Stimulated activated naive CD8-positive, alpha-beta T cell treated with anti-CD3 and anti-CD28 coated beads, Interleukin-15, Interleukin-2, amounts not matched to agents 100 ng/mL and 50 ng/mL, for 24 hours (primary cell): ENCODE results near the gene FAM120B.
"Not testable (repeated sequence)": the region's sequence is repeated elsewhere in the genome, so short reads cannot be mapped to it uniquely, and the experiment has no call there.

ENCODE experiments used
- H3K27ac Mint-ChIP-seq: one replicate; pipeline ENCODE4 v1.8.0; 2021; ENCODE audit warnings: mild to moderate bottlenecking, mixed read lengths
- H3K27me3 Mint-ChIP-seq: one replicate; pipeline ENCODE4 v1.8.0; 2021; ENCODE audit warnings: mixed read lengths
- H3K36me3 Mint-ChIP-seq: one replicate; pipeline ENCODE4 v1.8.0; 2021; ENCODE audit warnings: low read depth, mixed read lengths
- H3K4me1 Mint-ChIP-seq: one replicate; pipeline ENCODE4 v1.8.0; 2021; ENCODE audit warnings: low read depth, mixed read lengths
- H3K4me3 Mint-ChIP-seq: one replicate; pipeline ENCODE4 v1.8.0; 2021; ENCODE audit warnings: mild to moderate bottlenecking, mixed read lengths
- H3K9me3 Mint-ChIP-seq: one replicate; pipeline ENCODE4 v1.8.0; 2021; ENCODE audit warnings: mixed read lengths

FAM120B gene

GRCh38 chr6:170344631-170345576, 38.3 kb downstream of the FAM120B start:
- H3K36me3 Mint-ChIP-seq = peaks cover 51% of the 10 kb centered on the region
- no peak overlapping the region for H3K4me3 Mint-ChIP-seq
- no peaks in the 10 kb centered on the region for H3K27me3 Mint-ChIP-seq
- no peaks in the 10 kb centered on the region for H3K9me3 Mint-ChIP-seq
- H3K4me1 Mint-ChIP-seq = peaks cover 28% of the 10 kb centered on the region
- peak overlapping the region; percentile 2 for H3K27ac Mint-ChIP-seq

GRCh38 chr6:170345662-170346061, 39.1 kb downstream of the FAM120B start:
- Mint-ChIP-seq H3K36me3 (peaks cover 53% of the 10 kb centered on the region), H3K4me3 (no peak overlapping the region), H3K9me3 (peaks cover under 1% of the 10 kb centered on the region), H3K27me3 (no peaks in the 10 kb centered on the region), H3K27ac (peak overlapping the region; percentile 2), H3K4me1 (peaks cover 28% of the 10 kb centered on the region)

GRCh38 chr6:170346649-170347048, 40.1 kb downstream of the FAM120B start:
- no peak overlapping the region for H3K27ac Mint-ChIP-seq
- H3K9me3 Mint-ChIP-seq = peaks cover 8% of the 10 kb centered on the region
- peaks cover 28% of the 10 kb centered on the region for H3K4me1 Mint-ChIP-seq
- H3K36me3 Mint-ChIP-seq = peaks cover 62% of the 10 kb centered on the region
- H3K4me3 Mint-ChIP-seq = no peak overlapping the region
- no peaks in the 10 kb centered on the region for H3K27me3 Mint-ChIP-seq

- no peaks in the 10 kb centered on the region for H3K27me3 Mint-ChIP-seq
- H3K4me3 Mint-ChIP-seq = no peak overlapping the region
- H3K4me1 Mint-ChIP-seq = peaks cover 28% of the 10 kb centered on the region
- peaks cover 67% of the 10 kb centered on the region for H3K36me3 Mint-ChIP-seq
- peaks cover 10% of the 10 kb centered on the region for H3K9me3 Mint-ChIP-seq
- H3K27ac Mint-ChIP-seq = no peak overlapping the region
Measured at GRCh38 chr6:170347091-170347490, 40.5 kb downstream of the FAM120B start.

GRCh38 chr6:170347975-170348374, 41.4 kb downstream of the FAM120B start:
- no peak overlapping the region for H3K27ac Mint-ChIP-seq
- no peaks in the 10 kb centered on the region for H3K27me3 Mint-ChIP-seq
- H3K9me3 Mint-ChIP-seq = peaks cover 16% of the 10 kb centered on the region
- H3K36me3 Mint-ChIP-seq = peaks cover 75% of the 10 kb centered on the region
- H3K4me3 Mint-ChIP-seq = no peak overlapping the region
- H3K4me1 Mint-ChIP-seq = peaks cover 28% of the 10 kb centered on the region

- Mint-ChIP-seq H3K36me3 (peaks cover 63% of the 10 kb centered on the region), H3K9me3 (peaks cover 16% of the 10 kb centered on the region)
- not testable (repeated sequence) for H3K4me3 Mint-ChIP-seq
Measured at GRCh38 chr6:170351456-170351855, 44.9 kb downstream of the FAM120B start.

GRCh38 chr6:170355190-170355589, 48.6 kb downstream of the FAM120B start:
- Mint-ChIP-seq H3K36me3 (peaks cover 66% of the 10 kb centered on the region), H3K9me3 (peaks cover 16% of the 10 kb centered on the region)

More at GRCh38 chr6:170351456-170351855, 44.9 kb downstream of the FAM120B start:
- H3K27me3 Mint-ChIP-seq, H3K27ac Mint-ChIP-seq, H3K4me1 Mint-ChIP-seq: not testable (repeated sequence)

GRCh38 chr6:170355661-170356060, 49.1 kb downstream of the FAM120B start:
- peaks cover 15% of the 10 kb centered on the region for H3K9me3 Mint-ChIP-seq
- H3K4me3 Mint-ChIP-seq = no peak overlapping the region
- no peaks in the 10 kb centered on the region for H3K4me1 Mint-ChIP-seq
- no peaks in the 10 kb centered on the region for H3K27me3 Mint-ChIP-seq
- peaks cover 65% of the 10 kb centered on the region for H3K36me3 Mint-ChIP-seq
- H3K27ac Mint-ChIP-seq = no peak overlapping the region

More at GRCh38 chr6:170355190-170355589, 48.6 kb downstream of the FAM120B start:
- H3K4me1 Mint-ChIP-seq, H3K27ac Mint-ChIP-seq, H3K27me3 Mint-ChIP-seq, H3K4me3 Mint-ChIP-seq: not testable (repeated sequence)

- Mint-ChIP-seq H3K9me3 (no peaks in the 10 kb centered on the region), H3K27ac (no peak overlapping the region), H3K36me3 (peaks cover 48% of the 10 kb centered on the region), H3K4me1 (no peaks in the 10 kb centered on the region), H3K4me3 (no peak overlapping the region), H3K27me3 (no peaks in the 10 kb centered on the region)
Measured at GRCh38 chr6:170357812-170358211, 51.3 kb downstream of the FAM120B start.

- H3K27me3 Mint-ChIP-seq = no peaks in the 10 kb centered on the region
- H3K36me3 Mint-ChIP-seq = peaks cover 41% of the 10 kb centered on the region
- H3K9me3 Mint-ChIP-seq = no peaks in the 10 kb centered on the region
- no peak overlapping the region for H3K27ac Mint-ChIP-seq
- no peaks in the 10 kb centered on the region for H3K4me1 Mint-ChIP-seq
- no peak overlapping the region for H3K4me3 Mint-ChIP-seq
Measured at GRCh38 chr6:170358496-170358895, 51.9 kb downstream of the FAM120B start.

GRCh38 chr6:170360476-170360875, 53.9 kb downstream of the FAM120B start:
- Mint-ChIP-seq H3K4me1 (no peaks in the 10 kb centered on the region), H3K9me3 (no peaks in the 10 kb centered on the region), H3K36me3 (peaks cover 42% of the 10 kb centered on the region), H3K27me3 (no peaks in the 10 kb centered on the region), H3K4me3 (no peak overlapping the region), H3K27ac (no peak overlapping the region)

GRCh38 chr6:170361335-170361734, 54.8 kb downstream of the FAM120B start:
- Mint-ChIP-seq H3K27ac (no peak overlapping the region), H3K27me3 (no peaks in the 10 kb centered on the region), H3K4me1 (no peaks in the 10 kb centered on the region), H3K36me3 (peaks cover 47% of the 10 kb centered on the region), H3K9me3 (no peaks in the 10 kb centered on the region), H3K4me3 (no peak overlapping the region)

- peaks cover 47% of the 10 kb centered on the region for H3K36me3 Mint-ChIP-seq
- H3K4me3 Mint-ChIP-seq = no peak overlapping the region
- no peak overlapping the region for H3K27ac Mint-ChIP-seq
- H3K27me3 Mint-ChIP-seq = no peaks in the 10 kb centered on the region
- no peaks in the 10 kb centered on the region for H3K9me3 Mint-ChIP-seq
- H3K4me1 Mint-ChIP-seq = no peaks in the 10 kb centered on the region
Measured at GRCh38 chr6:170362121-170362520, 55.6 kb downstream of the FAM120B start.

GRCh38 chr6:170363255-170363654, 56.7 kb downstream of the FAM120B start:
- Mint-ChIP-seq H3K4me3 (no peak overlapping the region), H3K27me3 (no peaks in the 10 kb centered on the region), H3K4me1 (no peaks in the 10 kb centered on the region), H3K27ac (no peak overlapping the region), H3K9me3 (no peaks in the 10 kb centered on the region), H3K36me3 (peaks cover 35% of the 10 kb centered on the region)

- H3K9me3 Mint-ChIP-seq = no peaks in the 10 kb centered on the region
- no peak overlapping the region for H3K4me3 Mint-ChIP-seq
- H3K27me3 Mint-ChIP-seq = no peaks in the 10 kb centered on the region
- no peak overlapping the region for H3K27ac Mint-ChIP-seq
- no peaks in the 10 kb centered on the region for H3K4me1 Mint-ChIP-seq
- peaks cover 31% of the 10 kb centered on the region for H3K36me3 Mint-ChIP-seq
Measured at GRCh38 chr6:170365121-170365520, 58.6 kb downstream of the FAM120B start.
